ENCODE measurements around the gene ZNF83.
"Not testable (repeated sequence)": the region's sequence is repeated elsewhere in the genome, so short reads cannot be mapped to it uniquely, and the experiment has no call there.

The ZNF83 gene

GRCh38 chr19:52601025-52601973 lies 36.9 kb downstream of the ZNF83 start:
- Histone ChIP-seq H3K36me3 (ENCODE audit: insufficient read depth, low read length) (peaks cover 18% of the 10 kb centered on the region), H3K9me3 (ENCODE audit: low read length) (peaks cover 12% of the 10 kb centered on the region), H2AFZ (ENCODE audit: low read length) (peak overlapping the region; percentile 90), H3K4me1 (ENCODE audit: insufficient read depth, low read length, severe bottlenecking) (peaks cover 15% of the 10 kb centered on the region), H3K79me2 (ENCODE audit: insufficient read depth, low read length) (no peaks in the 10 kb centered on the region), H3K27ac (ENCODE audit: low read depth, low read length, poor library complexity, severe bottlenecking) (no peak overlapping the region), H3F3A (ENCODE audit: insufficient read depth, low read length) (0 out of 2 replicates have a peak, but pooled peaks cover under 1% of the 10 kb centered on the region), H3K4me3 (ENCODE audit: low read depth, low read length, poor library complexity, severe bottlenecking) (peak overlapping the region; percentile 77), H4K20me1 (ENCODE audit: insufficient read depth, low read length) (no peaks in the 10 kb centered on the region), H3K4me2 (ENCODE audit: low read length) (peak overlapping the region; percentile 88), H3K9ac (ENCODE audit: low read length) (peak overlapping the region; percentile 79), H3K27me3 (ENCODE audit: insufficient read depth, low read length) (no peaks in the 10 kb centered on the region), H3K9me2 (ENCODE audit: low read depth, low read length) (no peaks in the 10 kb centered on the region)
- TF ChIP-seq EZH2 (IDR thresholded peaks at IDR 0.05; ENCODE audit: borderline replicate concordance, low read length) (no peak), CTCF (IDR thresholded peaks at IDR 0.05; ENCODE audit: low read length) (peak; percentile 14; the same call in 1 of the 2 replicates)

DNA sequence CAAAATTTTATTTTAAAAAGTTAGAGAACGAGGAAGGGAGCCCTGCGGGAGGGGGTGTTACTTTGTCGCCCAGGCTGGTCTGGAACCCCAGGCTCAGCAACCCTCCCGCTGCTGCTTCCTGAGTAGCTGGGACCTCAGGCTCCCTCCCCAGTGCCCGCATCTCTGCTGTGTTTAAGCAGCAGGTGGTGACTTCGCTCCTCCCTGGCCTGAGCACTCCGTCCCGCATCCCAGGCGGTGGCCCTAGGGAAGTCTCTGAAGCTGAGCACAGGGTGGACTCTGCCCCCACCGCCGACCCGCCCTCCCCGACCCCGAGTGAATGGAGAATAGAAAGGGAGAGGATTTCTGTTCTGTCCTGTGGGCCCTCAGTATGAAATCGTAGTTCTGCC lies 37.5 kb downstream of the ZNF83 start:
- H3K9me2 ChIP-seq (ENCODE audit: low read depth, low read length): no peaks in the 10 kb centered on the region
- peak overlapping the region; percentile 88 for H3K4me2 ChIP-seq (ENCODE audit: low read length)
- no peaks in the 10 kb centered on the region for H3K27me3 ChIP-seq (ENCODE audit: insufficient read depth, low read length)
- H3F3A ChIP-seq (ENCODE audit: insufficient read depth, low read length): no peaks in the 10 kb centered on the region
- H3K9me3 ChIP-seq (ENCODE audit: low read length): peaks cover 13% of the 10 kb centered on the region
- H2AFZ ChIP-seq (ENCODE audit: low read length): peak overlapping the region; percentile 90
- H3K27ac ChIP-seq (ENCODE audit: low read depth, low read length, poor library complexity, severe bottlenecking): no peak overlapping the region
- H3K4me3 ChIP-seq (ENCODE audit: low read depth, low read length, poor library complexity, severe bottlenecking): peak overlapping the region; percentile 77
- H3K79me2 ChIP-seq (ENCODE audit: insufficient read depth, low read length): no peaks in the 10 kb centered on the region
- H3K4me1 ChIP-seq (ENCODE audit: insufficient read depth, low read length, severe bottlenecking): peaks cover 15% of the 10 kb centered on the region
- no peaks in the 10 kb centered on the region for H4K20me1 ChIP-seq (ENCODE audit: insufficient read depth, low read length)
- H3K36me3 ChIP-seq (ENCODE audit: insufficient read depth, low read length): peaks cover 18% of the 10 kb centered on the region
- peak overlapping the region; percentile 79 for H3K9ac ChIP-seq (ENCODE audit: low read length)
- TF ChIP-seq EZH2 (IDR thresholded peaks at IDR 0.05; ENCODE audit: borderline replicate concordance, low read length) (no peak), CTCF (IDR thresholded peaks at IDR 0.05; ENCODE audit: low read length) (no peak)

GRCh38 chr19:52599241-52599640 lies 38.9 kb downstream of the ZNF83 start:
- H4K20me1 ChIP-seq (ENCODE audit: insufficient read depth, low read length): no peaks in the 10 kb centered on the region
- no peak overlapping the region for H3K9ac ChIP-seq (ENCODE audit: low read length)
- no peak overlapping the region for H3K4me3 ChIP-seq (ENCODE audit: low read depth, low read length, poor library complexity, severe bottlenecking)
- H3F3A ChIP-seq (ENCODE audit: insufficient read depth, low read length): no peaks in the 10 kb centered on the region
- peaks cover 15% of the 10 kb centered on the region for H3K4me1 ChIP-seq (ENCODE audit: insufficient read depth, low read length, severe bottlenecking)
- no peak overlapping the region for H3K4me2 ChIP-seq (ENCODE audit: low read length)
- no peaks in the 10 kb centered on the region for H3K79me2 ChIP-seq (ENCODE audit: insufficient read depth, low read length)
- no peaks in the 10 kb centered on the region for H3K9me2 ChIP-seq (ENCODE audit: low read depth, low read length)
- H3K27ac ChIP-seq (ENCODE audit: low read depth, low read length, poor library complexity, severe bottlenecking): no peak overlapping the region
- no peaks in the 10 kb centered on the region for H3K27me3 ChIP-seq (ENCODE audit: insufficient read depth, low read length)
- H3K9me3 ChIP-seq (ENCODE audit: low read length): peaks cover 10% of the 10 kb centered on the region
- H2AFZ ChIP-seq (ENCODE audit: low read length): no peak overlapping the region
- peaks cover 9% of the 10 kb centered on the region; the same call in 1 of the 2 replicates for H3K36me3 ChIP-seq (ENCODE audit: insufficient read depth, low read length)
- TF ChIP-seq CTCF (IDR thresholded peaks at IDR 0.05; ENCODE audit: low read length) (no peak), EZH2 (IDR thresholded peaks at IDR 0.05; ENCODE audit: borderline replicate concordance, low read length) (no peak)

DNA sequence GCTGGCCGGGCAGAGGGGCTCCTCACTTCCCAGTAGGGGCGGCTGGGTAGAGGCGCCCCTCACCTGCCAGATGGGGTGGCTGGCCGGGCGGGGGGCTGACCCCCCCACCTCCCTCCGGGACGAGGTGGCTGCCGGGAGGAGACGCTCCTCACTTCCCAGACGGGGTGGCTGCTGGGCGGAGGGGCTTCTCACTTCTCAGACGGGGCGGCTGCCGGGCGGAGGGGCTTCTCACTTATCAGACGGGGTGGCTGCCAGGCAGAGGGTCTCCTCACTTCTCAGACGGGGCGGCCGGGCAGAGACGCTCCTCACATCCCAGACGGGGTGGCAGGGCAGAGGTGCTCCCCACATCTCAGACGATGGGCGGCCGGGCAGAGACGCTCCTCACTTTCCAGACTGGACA lies 44.7 kb downstream of the ZNF83 start:
- H3F3A ChIP-seq (ENCODE audit: insufficient read depth, low read length); H3K4me1 ChIP-seq (ENCODE audit: insufficient read depth, low read length, severe bottlenecking); H3K9me2 ChIP-seq (ENCODE audit: low read depth, low read length); H3K79me2 ChIP-seq (ENCODE audit: insufficient read depth, low read length); H3K27me3 ChIP-seq (ENCODE audit: insufficient read depth, low read length); H3K27ac ChIP-seq (ENCODE audit: low read depth, low read length, poor library complexity, severe bottlenecking); H3K4me2 ChIP-seq (ENCODE audit: low read length); H3K9ac ChIP-seq (ENCODE audit: low read length); H2AFZ ChIP-seq (ENCODE audit: low read length); H3K4me3 ChIP-seq (ENCODE audit: low read depth, low read length, poor library complexity, severe bottlenecking); H4K20me1 ChIP-seq (ENCODE audit: insufficient read depth, low read length): not testable (repeated sequence)
- Histone ChIP-seq H3K9me3 (ENCODE audit: low read length) (peaks cover 10% of the 10 kb centered on the region), H3K36me3 (ENCODE audit: insufficient read depth, low read length) (peaks cover 20% of the 10 kb centered on the region)
